Activated naive CD4-positive, alpha-beta T cell treated with Interleukin-2 at 50 U/mL for 16 hours (primary cell): ENCODE data around the gene SNTB2.
"Not testable (repeated sequence)": the region's sequence is repeated elsewhere in the genome, so short reads cannot be mapped to it uniquely, and the experiment has no call there.

ENCODE experiments used
- DNase-seq: peaks from one replicate; pipeline ENCODE4 v3.0.0-alpha.2; 2020

The SNTB2 gene

GRCh38 chr16:69186642-69187445 is at the start of gene SNTB2:
TSS of gene SNTB2 (plus strand) at chr16:69187164. CDS start at chr16:69187167, 3 bp downstream.
- peak; percentile 81 for DNase-seq

GRCh38 chr16:69138608-69139007 is 48.4 kb upstream of the SNTB2 start:
- DNase-seq: no peak

DNA sequence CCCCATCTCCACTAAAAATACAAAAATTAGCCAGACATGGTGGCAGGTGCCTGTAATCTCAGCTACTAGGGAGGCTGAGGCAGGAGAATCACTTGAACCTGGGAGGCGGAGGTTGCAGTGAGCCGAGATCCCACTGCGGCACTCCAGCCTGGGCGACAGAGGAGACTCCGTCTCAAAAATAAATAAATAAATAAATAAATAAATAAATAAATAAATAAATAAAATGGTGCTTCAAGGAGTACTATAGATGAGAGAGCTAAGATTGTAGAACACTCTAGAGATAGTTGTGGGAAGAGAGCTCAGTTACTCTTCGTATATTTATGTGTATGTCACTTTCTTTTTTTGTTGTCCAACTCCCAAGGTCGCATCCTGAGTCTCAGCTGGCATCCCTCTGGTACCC is 47.5 kb upstream of the SNTB2 start:
- DNase-seq: not testable (repeated sequence)

GRCh38 chr16:69141014-69141413 is 46.0 kb upstream of the SNTB2 start:
- no peak for DNase-seq

GRCh38 chr16:69141936-69142335 is 45.0 kb upstream of the SNTB2 start:
- no peak for DNase-seq

DNA sequence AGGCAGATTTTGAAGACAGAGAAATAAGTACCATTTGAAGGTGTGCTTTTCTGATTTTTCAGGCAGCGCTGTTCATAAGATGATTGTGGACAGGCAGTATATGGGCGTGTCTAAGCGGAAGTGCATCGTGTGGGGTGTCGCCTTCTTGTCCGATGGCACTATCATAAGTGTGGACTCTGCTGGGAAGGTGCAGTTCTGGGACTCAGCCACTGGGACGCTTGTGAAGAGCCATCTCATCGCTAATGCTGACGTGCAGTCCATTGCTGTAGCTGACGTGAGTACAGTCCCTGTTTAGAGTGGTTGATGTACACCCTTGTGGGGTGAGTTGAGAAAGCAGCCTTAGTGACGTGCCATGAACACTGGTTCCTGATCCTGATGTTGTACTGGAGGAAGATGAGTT is 43.8 kb upstream of the SNTB2 start:
- no peak for DNase-seq

DNA sequence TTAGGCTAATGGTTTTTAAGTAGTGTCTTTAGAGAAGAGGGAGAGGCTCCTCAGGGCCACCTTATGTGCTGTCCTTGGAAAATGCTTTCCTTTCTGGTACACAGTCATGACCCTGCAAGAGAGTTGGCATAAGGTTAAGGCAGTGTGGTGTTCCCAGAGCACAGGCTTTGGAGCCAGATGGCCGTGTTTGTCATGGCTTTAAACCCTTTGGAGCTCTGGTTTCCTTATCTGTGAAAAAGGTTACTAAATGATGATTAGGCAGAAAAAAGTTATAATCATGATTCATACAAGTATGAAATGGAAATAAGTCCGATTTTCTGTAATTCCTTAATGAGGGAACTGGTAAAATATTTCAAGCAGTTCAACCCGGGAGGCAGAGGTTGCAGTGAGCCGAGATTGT is 41.3 kb upstream of the SNTB2 start:
- no peak for DNase-seq

DNA sequence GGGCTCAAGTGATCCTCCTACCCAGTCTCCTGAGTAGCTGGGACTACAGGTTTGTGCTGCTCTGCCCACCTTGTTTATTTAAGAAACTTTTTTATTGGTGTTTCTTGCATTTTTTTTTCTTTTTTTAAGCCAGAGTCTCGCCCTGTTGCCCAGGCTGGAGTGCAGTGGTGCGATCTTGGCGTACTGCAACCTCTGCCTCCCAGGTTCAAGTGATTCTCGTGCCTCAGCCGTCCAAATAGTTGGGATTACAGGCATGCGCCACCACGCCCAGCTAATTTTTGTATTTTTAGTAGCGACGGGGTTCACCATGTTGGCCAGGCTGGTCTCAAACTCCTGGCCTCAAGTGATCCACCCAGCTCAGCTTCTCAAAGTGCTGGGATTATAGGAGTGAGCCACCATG is 37.3 kb upstream of the SNTB2 start:
- DNase-seq: not testable (repeated sequence)

GRCh38 chr16:69150146-69150865 is 36.7 kb upstream of the SNTB2 start:
- DNase-seq: peak; percentile 31

GRCh38 chr16:69157196-69157595 is 29.8 kb upstream of the SNTB2 start:
- DNase-seq: no peak

DNA sequence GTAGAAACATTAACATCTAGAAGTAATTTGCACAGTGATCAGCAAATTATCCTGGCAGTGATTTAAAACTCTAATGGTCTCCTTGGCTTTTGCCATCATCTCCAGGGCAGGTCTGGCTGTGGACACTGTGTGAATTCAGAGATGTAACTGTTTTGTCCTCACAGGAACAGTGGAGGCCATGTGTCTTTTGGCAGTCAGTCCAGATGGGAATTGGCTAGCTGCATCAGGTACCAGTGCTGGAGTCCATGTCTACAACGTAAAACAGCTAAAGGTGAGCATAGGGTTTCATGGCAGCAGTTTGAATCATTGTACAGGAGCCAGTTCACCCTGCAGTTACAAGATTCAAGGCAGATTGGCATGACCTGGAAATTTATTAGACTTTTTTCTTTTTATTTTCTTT is 26.8 kb upstream of the SNTB2 start:
- no peak for DNase-seq

DNA sequence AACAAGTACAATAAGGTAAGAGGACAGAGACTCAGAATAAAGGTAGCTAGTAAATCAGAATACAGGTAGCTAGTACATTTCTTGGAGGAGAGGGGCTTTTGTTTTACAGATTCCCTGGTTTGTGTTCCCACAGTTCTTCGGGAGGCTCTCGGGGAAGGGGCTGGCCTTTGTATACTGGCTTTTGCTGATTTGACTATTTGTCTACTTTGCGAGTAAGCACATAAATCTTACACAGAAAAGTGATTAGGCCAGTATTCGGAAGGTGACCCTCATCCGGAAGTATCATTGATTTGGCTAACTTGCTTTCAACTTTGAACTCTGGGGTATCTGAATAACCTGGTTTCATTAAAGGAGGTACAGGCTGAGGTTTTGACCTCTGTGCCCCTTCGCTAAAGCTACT is 21.4 kb upstream of the SNTB2 start:
- DNase-seq: no peak

- peak; percentile 83 for DNase-seq
Observed at GRCh38 chr16:69166221-69166833, 20.6 kb upstream of the SNTB2 start.

GRCh38 chr16:69166946-69167930 is 19.7 kb upstream of the SNTB2 start:
- DNase-seq: no peak

- no peak for DNase-seq
Observed at GRCh38 chr16:69169051-69169450, 17.9 kb upstream of the SNTB2 start.

GRCh38 chr16:69169607-69170352 is 17.2 kb upstream of the SNTB2 start:
- no peak for DNase-seq

DNA sequence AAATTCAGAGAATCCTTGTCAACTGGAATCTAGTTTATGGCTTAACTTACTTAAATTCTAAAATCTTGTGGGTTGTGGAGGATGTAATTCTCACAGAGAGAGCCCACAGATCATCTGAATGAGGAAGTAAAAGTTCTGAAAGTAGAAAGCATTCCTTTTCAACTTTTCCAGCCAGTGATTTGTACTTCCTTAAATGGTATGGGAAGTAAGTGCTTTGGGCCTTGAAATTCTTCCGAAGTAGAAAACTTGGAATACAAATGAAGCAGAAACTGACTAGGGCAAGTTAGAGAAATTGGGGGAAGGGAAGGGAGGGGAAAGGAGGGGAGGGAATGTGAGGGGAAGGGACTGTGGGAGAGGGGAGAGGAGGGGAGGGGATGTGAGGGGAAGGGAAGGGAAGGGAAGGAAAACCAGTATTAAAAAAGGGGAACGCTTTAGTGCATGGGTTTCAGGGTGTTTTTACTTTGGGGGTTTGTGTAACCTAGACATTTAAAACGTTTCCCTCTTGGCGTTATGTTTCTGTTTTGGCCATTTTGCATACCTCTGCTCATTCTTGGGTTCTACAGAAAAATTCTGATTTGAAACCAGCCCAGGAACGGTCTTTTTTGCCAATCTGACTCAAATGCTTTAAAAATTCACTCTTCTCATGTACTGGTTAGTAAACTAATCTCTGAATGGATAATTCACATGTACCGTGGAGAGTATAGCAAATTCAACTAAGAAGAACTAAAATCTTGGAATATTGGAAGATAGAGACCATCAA is 15.5 kb upstream of the SNTB2 start:
- DNase-seq: no peak

DNA sequence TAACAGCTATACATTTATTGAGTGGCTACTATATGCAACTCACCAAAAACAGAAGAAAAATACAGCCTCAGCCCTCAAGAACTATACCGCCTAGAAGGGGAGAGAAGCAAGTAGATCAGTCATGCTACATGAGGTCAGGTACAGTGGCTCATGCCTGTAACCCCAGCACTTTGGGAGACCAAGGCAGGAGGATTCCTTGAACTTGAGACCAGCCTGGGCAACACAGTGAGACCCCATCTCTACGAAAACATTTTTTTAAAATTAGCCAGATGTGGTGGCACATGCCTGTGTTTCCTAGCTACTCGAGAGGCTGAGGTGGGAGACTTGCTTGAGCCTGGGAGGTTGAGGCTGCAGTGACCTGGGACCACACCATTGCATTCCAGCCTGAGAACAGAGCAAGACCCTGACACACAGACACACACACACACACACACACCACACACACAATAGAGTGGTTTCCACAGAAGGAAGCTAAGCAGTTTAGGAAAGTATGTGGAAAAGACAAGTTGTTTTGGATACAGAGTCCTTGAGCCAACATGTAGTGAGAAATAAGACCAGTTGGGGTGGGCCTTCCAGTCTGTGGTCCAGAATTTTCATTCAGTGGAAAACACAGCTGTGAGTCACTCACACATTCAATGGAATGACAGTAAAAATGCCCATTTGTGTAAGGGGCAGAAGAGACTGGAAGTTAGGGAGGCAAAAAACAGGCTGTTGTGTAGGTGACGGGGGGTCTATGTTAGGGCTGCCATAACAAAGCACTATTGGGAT is 10.7 kb upstream of the SNTB2 start:
- DNase-seq: no peak

- no peak for DNase-seq
Observed at GRCh38 chr16:69179328-69180010, 7.5 kb upstream of the SNTB2 start.

DNA sequence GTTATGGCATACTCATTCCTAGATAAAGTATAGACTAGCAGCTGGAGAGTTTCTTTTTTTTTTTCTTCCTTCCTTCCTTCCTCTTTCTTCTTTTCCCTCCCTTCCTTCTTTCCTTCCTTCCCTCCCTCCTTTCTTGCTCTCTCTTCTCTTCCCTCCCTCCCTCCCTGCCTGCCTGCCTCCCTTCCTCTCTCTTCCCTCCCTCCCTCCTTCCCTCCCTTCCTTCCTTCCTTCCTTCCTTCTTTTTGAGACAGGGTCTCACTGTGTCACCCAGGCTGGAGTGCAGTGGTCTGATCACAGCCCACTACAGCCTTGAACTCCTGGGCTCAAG is 7.0 kb upstream of the SNTB2 start:
- DNase-seq: no peak
